ENCODE measurements around the gene TBC1D9B.

DNA sequence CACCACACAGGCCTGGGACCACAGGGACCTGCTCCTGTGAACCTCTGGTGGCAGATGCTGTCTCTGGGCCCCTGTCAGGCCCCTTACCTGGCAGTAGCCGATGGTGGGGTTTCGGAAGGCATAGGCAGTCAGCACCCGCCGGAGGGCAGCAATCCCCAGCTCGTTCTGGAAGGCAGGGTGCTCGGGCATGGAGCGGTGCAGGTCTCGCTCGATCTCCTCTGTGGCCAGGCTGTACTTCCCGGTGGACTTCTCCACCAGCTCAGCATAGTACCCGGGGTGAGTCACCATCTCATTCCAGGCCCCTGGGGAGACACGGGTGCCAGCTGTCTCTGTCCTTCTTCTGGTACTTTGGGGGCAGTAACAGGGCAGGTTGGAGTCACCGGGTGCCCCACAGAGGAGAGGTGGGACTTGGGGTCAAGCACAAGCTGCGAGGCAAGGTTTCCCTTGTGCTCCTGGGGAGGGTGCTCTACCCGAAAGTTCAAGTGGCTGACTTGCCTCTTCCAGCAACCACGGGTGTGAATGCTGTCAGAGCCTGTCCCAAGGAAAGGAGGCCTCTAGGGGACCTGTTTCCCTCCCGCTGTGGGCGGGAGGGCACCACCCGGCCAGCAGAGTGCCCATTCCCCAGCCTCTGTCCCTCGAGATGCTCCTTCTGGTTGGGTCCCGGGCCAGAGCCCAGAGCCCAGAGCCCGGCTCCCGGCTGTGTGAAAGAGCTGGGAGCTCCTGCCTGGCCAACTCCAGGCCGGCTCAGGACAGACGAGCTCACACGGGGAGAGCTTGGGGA, 29.3 kb downstream of the TBC1D9B start:
- TF ChIP-seq FOXA1 (IDR thresholded peaks at IDR 0.05; ENCODE audit: borderline replicate concordance) (no peak), FOXK1 (CRISPR knock-in tag; IDR thresholded peaks at IDR 0.05; ENCODE audit: borderline replicate concordance) (no peak), SMARCB1 (IDR thresholded peaks at IDR 0.05; ENCODE audit: insufficient read length, low read depth) (no peak), ZFX (CRISPR knock-in tag; IDR thresholded peaks at IDR 0.05) (no peak), GATAD2A (IDR thresholded peaks at IDR 0.05) (no peak), MAZ (CRISPR knock-in tag; conservative IDR thresholded peaks at IDR 0.05 in 1 of 2, IDR thresholded peaks at IDR 0.05 in 1 of 2) (no peak), ZNF311 (CRISPR knock-in tag; IDR thresholded peaks at IDR 0.05) (no peak), LEF1 (IDR thresholded peaks at IDR 0.05) (no peak), TAL1 (IDR thresholded peaks at IDR 0.05) (no peak), CHD4 (IDR thresholded peaks at IDR 0.05; ENCODE audit: insufficient read depth, insufficient replicate concordance, low read depth, low read length, poor library complexity, severe bottlenecking) (no peak)
- TF ChIP-seq, protein P1, sequence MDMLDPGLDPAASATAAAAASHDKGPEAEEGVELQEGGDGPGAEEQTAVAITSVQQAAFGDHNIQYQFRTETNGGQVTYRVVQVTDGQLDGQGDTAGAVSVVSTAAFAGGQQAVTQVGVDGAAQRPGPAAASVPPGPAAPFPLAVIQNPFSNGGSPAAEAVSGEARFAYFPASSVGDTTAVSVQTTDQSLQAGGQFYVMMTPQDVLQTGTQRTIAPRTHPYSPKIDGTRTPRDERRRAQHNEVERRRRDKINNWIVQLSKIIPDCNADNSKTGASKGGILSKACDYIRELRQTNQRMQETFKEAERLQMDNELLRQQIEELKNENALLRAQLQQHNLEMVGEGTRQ (CRISPR knock-in tag; IDR thresholded peaks at IDR 0.05) = no peak
- TF ChIP-seq, protein P2, sequence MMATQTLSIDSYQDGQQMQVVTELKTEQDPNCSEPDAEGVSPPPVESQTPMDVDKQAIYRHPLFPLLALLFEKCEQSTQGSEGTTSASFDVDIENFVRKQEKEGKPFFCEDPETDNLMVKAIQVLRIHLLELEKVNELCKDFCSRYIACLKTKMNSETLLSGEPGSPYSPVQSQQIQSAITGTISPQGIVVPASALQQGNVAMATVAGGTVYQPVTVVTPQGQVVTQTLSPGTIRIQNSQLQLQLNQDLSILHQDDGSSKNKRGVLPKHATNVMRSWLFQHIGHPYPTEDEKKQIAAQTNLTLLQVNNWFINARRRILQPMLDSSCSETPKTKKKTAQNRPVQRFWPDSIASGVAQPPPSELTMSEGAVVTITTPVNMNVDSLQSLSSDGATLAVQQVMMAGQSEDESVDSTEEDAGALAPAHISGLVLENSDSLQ (IDR thresholded peaks at IDR 0.05) = no peak
- TF ChIP-seq, protein P3, sequence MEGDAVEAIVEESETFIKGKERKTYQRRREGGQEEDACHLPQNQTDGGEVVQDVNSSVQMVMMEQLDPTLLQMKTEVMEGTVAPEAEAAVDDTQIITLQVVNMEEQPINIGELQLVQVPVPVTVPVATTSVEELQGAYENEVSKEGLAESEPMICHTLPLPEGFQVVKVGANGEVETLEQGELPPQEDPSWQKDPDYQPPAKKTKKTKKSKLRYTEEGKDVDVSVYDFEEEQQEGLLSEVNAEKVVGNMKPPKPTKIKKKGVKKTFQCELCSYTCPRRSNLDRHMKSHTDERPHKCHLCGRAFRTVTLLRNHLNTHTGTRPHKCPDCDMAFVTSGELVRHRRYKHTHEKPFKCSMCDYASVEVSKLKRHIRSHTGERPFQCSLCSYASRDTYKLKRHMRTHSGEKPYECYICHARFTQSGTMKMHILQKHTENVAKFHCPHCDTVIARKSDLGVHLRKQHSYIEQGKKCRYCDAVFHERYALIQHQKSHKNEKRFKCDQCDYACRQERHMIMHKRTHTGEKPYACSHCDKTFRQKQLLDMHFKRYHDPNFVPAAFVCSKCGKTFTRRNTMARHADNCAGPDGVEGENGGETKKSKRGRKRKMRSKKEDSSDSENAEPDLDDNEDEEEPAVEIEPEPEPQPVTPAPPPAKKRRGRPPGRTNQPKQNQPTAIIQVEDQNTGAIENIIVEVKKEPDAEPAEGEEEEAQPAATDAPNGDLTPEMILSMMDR (IDR thresholded peaks at IDR 0.05 in 2 of 3, conservative IDR thresholded peaks at IDR 0.05 in 1 of 3; ENCODE audit: insufficient read depth in 2 of 3, low read depth in 1 of 3, low read length in 3 of 3) = no peak

Measured in K562 (cell line).